DMS 273 (cell line): ENCODE data around the gene C1orf105.
"Not testable (repeated sequence)": the region's sequence is repeated elsewhere in the genome, so short reads cannot be mapped to it uniquely, and the experiment has no call there.

Experiments
- DNase-seq: peaks from one replicate; lab custom pipeline; 2025; ENCODE audit not compliant: unreplicated experiment; lab: John Stamatoyannopoulos, UW

The C1orf105 gene

GRCh38 chr1:172420385-172420784, at the start of gene C1orf105:
C1orf105 (plus strand) TSS chr1:172420685; CDS start chr1:172420886, 201 bp downstream.
- DNase-seq: no peak

GRCh38 chr1:172371646-172372045, 48.8 kb upstream of the C1orf105 start:
- DNase-seq: not testable (repeated sequence)

- DNase-seq: no peak
Observed at GRCh38 chr1:172373864-172374263, 46.6 kb upstream of the C1orf105 start.

- DNase-seq: no peak
Observed at GRCh38 chr1:172375211-172375631, 45.3 kb upstream of the C1orf105 start.

- DNase-seq: no peak
Observed at GRCh38 chr1:172376431-172376830, 44.1 kb upstream of the C1orf105 start.

GRCh38 chr1:172377565-172377964, 42.9 kb upstream of the C1orf105 start:
- DNase-seq: no peak

- DNase-seq: no peak
Observed at GRCh38 chr1:172378109-172378760, 42.2 kb upstream of the C1orf105 start.

GRCh38 chr1:172380441-172381244, 39.8 kb upstream of the C1orf105 start:
- DNase-seq: no peak

- DNase-seq: no peak
Observed at GRCh38 chr1:172381946-172382345, 38.5 kb upstream of the C1orf105 start.

- no peak for DNase-seq
Observed at GRCh38 chr1:172382406-172382805, 38.1 kb upstream of the C1orf105 start.

- no peak for DNase-seq
Observed at GRCh38 chr1:172382990-172383389, 37.5 kb upstream of the C1orf105 start.

- no peak for DNase-seq
Observed at GRCh38 chr1:172383536-172383935, 36.9 kb upstream of the C1orf105 start.

- no peak for DNase-seq
Observed at GRCh38 chr1:172384656-172385055, 35.8 kb upstream of the C1orf105 start.

- DNase-seq: no peak
Observed at GRCh38 chr1:172386046-172386445, 34.4 kb upstream of the C1orf105 start.

- DNase-seq: no peak
Observed at GRCh38 chr1:172388490-172388889, 32.0 kb upstream of the C1orf105 start.

GRCh38 chr1:172390301-172390682, 30.2 kb upstream of the C1orf105 start:
- no peak for DNase-seq

GRCh38 chr1:172390683-172391551, 29.6 kb upstream of the C1orf105 start:
- DNase-seq: no peak

GRCh38 chr1:172391976-172392375, 28.5 kb upstream of the C1orf105 start:
- DNase-seq: no peak

- no peak for DNase-seq
Observed at GRCh38 chr1:172393354-172393753, 27.1 kb upstream of the C1orf105 start.

GRCh38 chr1:172394141-172394751, 26.2 kb upstream of the C1orf105 start:
- no peak for DNase-seq

GRCh38 chr1:172394811-172395210, 25.7 kb upstream of the C1orf105 start:
- no peak for DNase-seq
